OCI-LY7 (cell line): ENCODE results near the gene MAPT.

Source experiments
- EZH2phosphoT487 ChIP-seq: fragments of 200-600 bp; sonication (generic); IDR thresholded peaks from 2 replicates; pipeline ENCODE4 v1.6.1; 2018; ENCODE audit warnings: low read depth, borderline replicate concordance, mild to moderate bottlenecking, mixed run types, antibody characterized with exemption, low read length, moderate library complexity, mixed read lengths
- TF ChIP-seq, protein P1 (sequence below): fragments of 200-600 bp; sonication (generic); conservative IDR thresholded peaks from 2 replicates; pipeline ENCODE4 v1.5.1; 2014; ENCODE audit warnings: mild to moderate bottlenecking, antibody characterized with exemption, low read length, moderate library complexity, mixed read lengths

DNA sequence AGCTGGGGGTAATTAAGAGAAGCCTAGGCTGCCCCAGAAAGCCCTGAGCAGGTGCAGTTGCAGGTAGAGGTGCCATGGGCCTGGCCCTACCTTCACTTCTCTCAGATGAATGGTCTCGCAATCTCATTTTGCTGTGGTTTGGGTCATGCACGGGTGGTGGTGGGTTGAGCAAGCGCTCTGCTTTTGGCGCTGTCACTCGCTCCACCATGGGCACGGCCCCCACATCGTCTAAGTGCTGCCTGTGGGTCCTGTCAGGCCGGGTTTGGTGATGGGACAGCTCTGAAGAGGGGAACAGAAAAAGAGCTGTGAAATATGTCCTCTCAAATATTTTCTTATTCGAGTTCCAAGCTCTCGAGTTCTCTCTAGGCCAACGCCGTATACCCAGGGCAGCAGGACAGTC, 144.6 kb downstream of the MAPT start:
- TF ChIP-seq, protein P1, sequence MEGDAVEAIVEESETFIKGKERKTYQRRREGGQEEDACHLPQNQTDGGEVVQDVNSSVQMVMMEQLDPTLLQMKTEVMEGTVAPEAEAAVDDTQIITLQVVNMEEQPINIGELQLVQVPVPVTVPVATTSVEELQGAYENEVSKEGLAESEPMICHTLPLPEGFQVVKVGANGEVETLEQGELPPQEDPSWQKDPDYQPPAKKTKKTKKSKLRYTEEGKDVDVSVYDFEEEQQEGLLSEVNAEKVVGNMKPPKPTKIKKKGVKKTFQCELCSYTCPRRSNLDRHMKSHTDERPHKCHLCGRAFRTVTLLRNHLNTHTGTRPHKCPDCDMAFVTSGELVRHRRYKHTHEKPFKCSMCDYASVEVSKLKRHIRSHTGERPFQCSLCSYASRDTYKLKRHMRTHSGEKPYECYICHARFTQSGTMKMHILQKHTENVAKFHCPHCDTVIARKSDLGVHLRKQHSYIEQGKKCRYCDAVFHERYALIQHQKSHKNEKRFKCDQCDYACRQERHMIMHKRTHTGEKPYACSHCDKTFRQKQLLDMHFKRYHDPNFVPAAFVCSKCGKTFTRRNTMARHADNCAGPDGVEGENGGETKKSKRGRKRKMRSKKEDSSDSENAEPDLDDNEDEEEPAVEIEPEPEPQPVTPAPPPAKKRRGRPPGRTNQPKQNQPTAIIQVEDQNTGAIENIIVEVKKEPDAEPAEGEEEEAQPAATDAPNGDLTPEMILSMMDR: no peak
- TF ChIP-seq EZH2phosphoT487: no peak
